Measurements from ENCODE around the gene ATP5IF1.

Gene ATP5IF1

GRCh38 chr1:28265577-28265976 lies 29.7 kb downstream of the ATP5IF1 start:
- Histone ChIP-seq H3F3A (ENCODE audit: insufficient read depth, low read length) (no peaks in the 10 kb centered on the region), H4K20me1 (ENCODE audit: insufficient read depth, low read length) (peaks cover 2% of the 10 kb centered on the region; the same call in 1 of the 2 replicates), H3K9me2 (ENCODE audit: low read depth, low read length) (no peaks in the 10 kb centered on the region), H3K27me3 (ENCODE audit: insufficient read depth, low read length) (no peaks in the 10 kb centered on the region), H3K4me2 (ENCODE audit: low read length) (no peak overlapping the region), H3K4me1 (ENCODE audit: insufficient read depth, low read length, severe bottlenecking) (peaks cover 8% of the 10 kb centered on the region), H3K36me3 (ENCODE audit: insufficient read depth, low read length) (no peaks in the 10 kb centered on the region), H2AFZ (ENCODE audit: low read length) (no peak overlapping the region), H3K27ac (ENCODE audit: low read depth, low read length, poor library complexity, severe bottlenecking) (no peak overlapping the region), H3K79me2 (ENCODE audit: insufficient read depth, low read length) (no peaks in the 10 kb centered on the region), H3K9me3 (ENCODE audit: low read length) (no peaks in the 10 kb centered on the region), H3K9ac (ENCODE audit: low read length) (no peak overlapping the region), H3K4me3 (ENCODE audit: low read depth, low read length, poor library complexity, severe bottlenecking) (no peak overlapping the region)
- TF ChIP-seq EZH2 (IDR thresholded peaks at IDR 0.05; ENCODE audit: borderline replicate concordance, low read length) (no peak), CTCF (IDR thresholded peaks at IDR 0.05; ENCODE audit: low read length) (no peak)

GRCh38 chr1:28266920-28267322 lies 31.0 kb downstream of the ATP5IF1 start:
- Histone ChIP-seq H4K20me1 (ENCODE audit: insufficient read depth, low read length) (peaks cover 2% of the 10 kb centered on the region; the same call in 1 of the 2 replicates), H3K9me2 (ENCODE audit: low read depth, low read length) (no peaks in the 10 kb centered on the region), H3K9me3 (ENCODE audit: low read length) (no peaks in the 10 kb centered on the region), H3K4me2 (ENCODE audit: low read length) (no peak overlapping the region), H3K27me3 (ENCODE audit: insufficient read depth, low read length) (no peaks in the 10 kb centered on the region), H3K27ac (ENCODE audit: low read depth, low read length, poor library complexity, severe bottlenecking) (no peak overlapping the region), H3F3A (ENCODE audit: insufficient read depth, low read length) (no peaks in the 10 kb centered on the region), H3K4me1 (ENCODE audit: insufficient read depth, low read length, severe bottlenecking) (no peaks in the 10 kb centered on the region), H2AFZ (ENCODE audit: low read length) (no peak overlapping the region), H3K79me2 (ENCODE audit: insufficient read depth, low read length) (no peaks in the 10 kb centered on the region), H3K36me3 (ENCODE audit: insufficient read depth, low read length) (no peaks in the 10 kb centered on the region), H3K4me3 (ENCODE audit: low read depth, low read length, poor library complexity, severe bottlenecking) (no peak overlapping the region), H3K9ac (ENCODE audit: low read length) (no peak overlapping the region)
- TF ChIP-seq CTCF (IDR thresholded peaks at IDR 0.05; ENCODE audit: low read length), result no peak

- no peaks in the 10 kb centered on the region for H3K4me1 ChIP-seq (ENCODE audit: insufficient read depth, low read length, severe bottlenecking)
- no peaks in the 10 kb centered on the region for H3K79me2 ChIP-seq (ENCODE audit: insufficient read depth, low read length)
- no peak overlapping the region for H3K9ac ChIP-seq (ENCODE audit: low read length)
- peaks cover 2% of the 10 kb centered on the region; the same call in 1 of the 2 replicates for H4K20me1 ChIP-seq (ENCODE audit: insufficient read depth, low read length)
- H3K27ac ChIP-seq (ENCODE audit: low read depth, low read length, poor library complexity, severe bottlenecking), result no peak overlapping the region
- H3K9me3 ChIP-seq (ENCODE audit: low read length), result no peaks in the 10 kb centered on the region
- H3K27me3 ChIP-seq (ENCODE audit: insufficient read depth, low read length), result no peaks in the 10 kb centered on the region
- no peak overlapping the region for H2AFZ ChIP-seq (ENCODE audit: low read length)
- no peaks in the 10 kb centered on the region for H3K9me2 ChIP-seq (ENCODE audit: low read depth, low read length)
- H3K4me2 ChIP-seq (ENCODE audit: low read length), result no peak overlapping the region
- no peak for TF ChIP-seq EZH2 (IDR thresholded peaks at IDR 0.05; ENCODE audit: borderline replicate concordance, low read length)
- TF ChIP-seq CTCF (IDR thresholded peaks at IDR 0.05; ENCODE audit: low read length), result no peak
- H3K4me3 ChIP-seq (ENCODE audit: low read depth, low read length, poor library complexity, severe bottlenecking), result no peak overlapping the region
- no peaks in the 10 kb centered on the region for H3K36me3 ChIP-seq (ENCODE audit: insufficient read depth, low read length)
- H3F3A ChIP-seq (ENCODE audit: insufficient read depth, low read length), result no peaks in the 10 kb centered on the region
Observed at GRCh38 chr1:28267633-28268032, 31.7 kb downstream of the ATP5IF1 start.

All from OCI-LY1 (cell line).